Measurements from ENCODE around the gene WBP2. TPM values are rescaled to one million over a fixed set of nuclear protein-coding genes. Genes with fewer than 3 reads are reported as not detected.
A peak's percentile ranks its signal among the peaks of the same experiment; 100 is the strongest.

WBP2 gene
- total RNA-seq, 2 experiments from 2014 or later: 107 TPM

GRCh38 chr17:75824050-75824552, 31.0 kb downstream of the WBP2 start:
- peaks cover 20% of the 10 kb centered on the region for H3K4me1 Mint-ChIP-seq
- no peak overlapping the region for H3K27ac Mint-ChIP-seq
- no peak for DNase-seq
- H3K9me3 Mint-ChIP-seq: no peaks in the 10 kb centered on the region
- peaks cover 3% of the 10 kb centered on the region for H3K36me3 Mint-ChIP-seq
- H3K27me3 Mint-ChIP-seq: no peaks in the 10 kb centered on the region
- ATAC-seq (ENCODE audit: low read depth): no peak
- no peak overlapping the region for H3K4me3 Mint-ChIP-seq
- POLR2A ChIA-PET: interaction anchor here (0.8 to 11.0 kb wide), 8 partner anchors 9 to 47 kb away, joined by 3 to 121 read pairs (median 12); partner anchors contain the start of genes UNC13D and WBP2

GRCh38 chr17:75823257-75824041, 31.7 kb downstream of the WBP2 start:
- Mint-ChIP-seq H3K27me3 (no peaks in the 10 kb centered on the region), H3K27ac (peak overlapping the region; percentile 70), H3K4me3 (no peak overlapping the region), H3K36me3 (peaks cover 5% of the 10 kb centered on the region), H3K4me1 (peaks cover 20% of the 10 kb centered on the region), H3K9me3 (no peaks in the 10 kb centered on the region)
- DNase-seq: no peak
- POLR2A ChIA-PET: interaction anchor here (0.8 to 11.0 kb wide), 12 partner anchors 9 to 70 kb away, joined by 3 to 121 read pairs (median 6); partner anchors contain the start of genes UNC13D, UNK and WBP2
- no peak for ATAC-seq (ENCODE audit: low read depth)

- H3K4me1 Mint-ChIP-seq: peaks cover 17% of the 10 kb centered on the region
- peaks cover 5% of the 10 kb centered on the region for H3K36me3 Mint-ChIP-seq
- ATAC-seq (ENCODE audit: low read depth): no peak
- POLR2A ChIA-PET: interaction anchor here (0.6 to 11.0 kb wide), 15 partner anchors 10 to 69 kb away, joined by 3 to 121 read pairs (median 5); partner anchors contain the start of genes UNC13D, UNK and WBP2
- H3K27ac Mint-ChIP-seq: peak overlapping the region; percentile 70
- H3K4me3 Mint-ChIP-seq: no peak overlapping the region
- no peaks in the 10 kb centered on the region for H3K9me3 Mint-ChIP-seq
- DNase-seq: no peak
- no peaks in the 10 kb centered on the region for H3K27me3 Mint-ChIP-seq
These were observed 32.4 kb downstream of the WBP2 start for GRCh38 chr17:75822800-75823166.

- POLR2A ChIA-PET: interaction anchor here (0.6 to 11.0 kb wide), 14 partner anchors 11 to 69 kb away, joined by 3 to 121 read pairs (median 5); partner anchors contain the start of genes UNC13D, UNK and WBP2
- ATAC-seq (ENCODE audit: low read depth) (peak; percentile 50), DNase-seq (no peak)
- H3K36me3 Mint-ChIP-seq: peaks cover 5% of the 10 kb centered on the region
- no peak overlapping the region for H3K4me3 Mint-ChIP-seq
- no peaks in the 10 kb centered on the region for H3K9me3 Mint-ChIP-seq
- peaks cover 17% of the 10 kb centered on the region for H3K4me1 Mint-ChIP-seq
- H3K27ac Mint-ChIP-seq: peak overlapping the region; percentile 87
- no peaks in the 10 kb centered on the region for H3K27me3 Mint-ChIP-seq
These were observed 32.9 kb downstream of the WBP2 start for GRCh38 chr17:75822119-75822799.

- Mint-ChIP-seq H3K4me3 (no peak overlapping the region), H3K9me3 (no peaks in the 10 kb centered on the region), H3K4me1 (peaks cover 14% of the 10 kb centered on the region), H3K27me3 (no peaks in the 10 kb centered on the region), H3K27ac (peak overlapping the region; percentile 87), H3K36me3 (peaks cover 5% of the 10 kb centered on the region)
- no peak for DNase-seq
- POLR2A ChIA-PET: interaction anchor here (0.5 to 11.0 kb wide), 7 partner anchors 12 to 45 kb away, joined by 3 to 121 read pairs (median 6); partner anchors contain the start of gene UNC13D
- no peak for ATAC-seq (ENCODE audit: low read depth)
These were observed 33.6 kb downstream of the WBP2 start for GRCh38 chr17:75821552-75821951.

- DNase-seq (no peak), ATAC-seq (ENCODE audit: low read depth) (no peak)
- Mint-ChIP-seq H3K27ac (no peak overlapping the region), H3K4me1 (peaks cover 14% of the 10 kb centered on the region), H3K4me3 (no peak overlapping the region), H3K27me3 (no peaks in the 10 kb centered on the region), H3K36me3 (peaks cover 5% of the 10 kb centered on the region), H3K9me3 (no peaks in the 10 kb centered on the region)
- POLR2A ChIA-PET: interaction anchor here (0.8 to 11.0 kb wide), 4 partner anchors 13 to 56 kb away, joined by 3 to 121 read pairs (median 9); a partner anchor contains a TSS
These were observed 34.7 kb downstream of the WBP2 start for GRCh38 chr17:75820094-75821080.

- POLR2A ChIA-PET: no interaction called here
- Mint-ChIP-seq H3K27ac (no peak overlapping the region), H3K4me3 (no peak overlapping the region), H3K9me3 (no peaks in the 10 kb centered on the region), H3K4me1 (peaks cover 14% of the 10 kb centered on the region), H3K27me3 (no peaks in the 10 kb centered on the region), H3K36me3 (peaks cover 5% of the 10 kb centered on the region)
- ATAC-seq (ENCODE audit: low read depth) (no peak), DNase-seq (no peak)
These were observed 35.5 kb downstream of the WBP2 start for GRCh38 chr17:75819678-75820077.

GRCh38 chr17:75819116-75819515, 36.0 kb downstream of the WBP2 start:
- Mint-ChIP-seq H3K4me1 (peaks cover 14% of the 10 kb centered on the region), H3K36me3 (peaks cover 5% of the 10 kb centered on the region), H3K4me3 (no peak overlapping the region), H3K27ac (peak overlapping the region; percentile 58), H3K9me3 (no peaks in the 10 kb centered on the region), H3K27me3 (no peaks in the 10 kb centered on the region)
- POLR2A ChIA-PET: interaction anchor here (0.7 kb wide), 3 partner anchors 33 to 43 kb away, joined by 3 read pairs; no protein-coding TSS in a partner anchor
- ATAC-seq (ENCODE audit: low read depth): no peak
- no peak for DNase-seq

- Mint-ChIP-seq H3K9me3 (no peaks in the 10 kb centered on the region), H3K4me3 (no peak overlapping the region), H3K4me1 (peaks cover 14% of the 10 kb centered on the region), H3K27ac (peak overlapping the region; percentile 65), H3K27me3 (no peaks in the 10 kb centered on the region), H3K36me3 (peaks cover 7% of the 10 kb centered on the region)
- no peak for ATAC-seq (ENCODE audit: low read depth)
- POLR2A ChIA-PET: interaction anchor here (0.7 kb wide), 3 partner anchors 32 to 42 kb away, joined by 3 read pairs; no protein-coding TSS in a partner anchor
- DNase-seq: no peak
These were observed 36.7 kb downstream of the WBP2 start for GRCh38 chr17:75818326-75818885.

GRCh38 chr17:75817571-75817970, 37.6 kb downstream of the WBP2 start:
- Mint-ChIP-seq H3K27ac (no peak overlapping the region), H3K4me3 (no peak overlapping the region), H3K36me3 (peaks cover 7% of the 10 kb centered on the region), H3K27me3 (no peaks in the 10 kb centered on the region), H3K9me3 (no peaks in the 10 kb centered on the region), H3K4me1 (peaks cover 14% of the 10 kb centered on the region)
- no peak for ATAC-seq (ENCODE audit: low read depth)
- POLR2A ChIA-PET: no interaction called here
- no peak for DNase-seq

GRCh38 chr17:75816693-75817092, 38.4 kb downstream of the WBP2 start:
- ATAC-seq (ENCODE audit: low read depth) (no peak), DNase-seq (no peak)
- H3K27me3 Mint-ChIP-seq: no peaks in the 10 kb centered on the region
- H3K4me3 Mint-ChIP-seq: no peak overlapping the region
- POLR2A ChIA-PET: interaction anchor here (1.3 kb wide), 1 partner anchor 9 kb away, joined by 5 read pairs; no protein-coding TSS in a partner anchor
- no peaks in the 10 kb centered on the region for H3K9me3 Mint-ChIP-seq
- peaks cover 7% of the 10 kb centered on the region for H3K36me3 Mint-ChIP-seq
- peaks cover 6% of the 10 kb centered on the region for H3K4me1 Mint-ChIP-seq
- no peak overlapping the region for H3K27ac Mint-ChIP-seq

GRCh38 chr17:75815399-75815798, 39.7 kb downstream of the WBP2 start:
- peaks cover 7% of the 10 kb centered on the region for H3K36me3 Mint-ChIP-seq
- no peaks in the 10 kb centered on the region for H3K27me3 Mint-ChIP-seq
- H3K4me3 Mint-ChIP-seq: no peak overlapping the region
- DNase-seq (no peak), ATAC-seq (ENCODE audit: low read depth) (no peak)
- H3K27ac Mint-ChIP-seq: no peak overlapping the region
- H3K9me3 Mint-ChIP-seq: no peaks in the 10 kb centered on the region
- POLR2A ChIA-PET: interaction anchor here (1.3 to 1.6 kb wide), 3 partner anchors 10 to 35 kb away, joined by 3 to 7 read pairs (median 5); no protein-coding TSS in a partner anchor
- peaks cover 1% of the 10 kb centered on the region for H3K4me1 Mint-ChIP-seq

All from activated naive CD8-positive, alpha-beta T cell treated with anti-CD3 and anti-CD28 coated beads, Interleukin-2, amount 10 ng/mL, durations not matched to agents 7 days and 5 days (primary cell).